ENCODE results near the gene MORF4L1. TPM values are rescaled to one million over a fixed set of nuclear protein-coding genes. Genes with fewer than 3 reads are reported as not detected.

The MORF4L1 gene
- polyA plus RNA-seq, 1 donor from 2014 or later: 1,505 TPM

DNA sequence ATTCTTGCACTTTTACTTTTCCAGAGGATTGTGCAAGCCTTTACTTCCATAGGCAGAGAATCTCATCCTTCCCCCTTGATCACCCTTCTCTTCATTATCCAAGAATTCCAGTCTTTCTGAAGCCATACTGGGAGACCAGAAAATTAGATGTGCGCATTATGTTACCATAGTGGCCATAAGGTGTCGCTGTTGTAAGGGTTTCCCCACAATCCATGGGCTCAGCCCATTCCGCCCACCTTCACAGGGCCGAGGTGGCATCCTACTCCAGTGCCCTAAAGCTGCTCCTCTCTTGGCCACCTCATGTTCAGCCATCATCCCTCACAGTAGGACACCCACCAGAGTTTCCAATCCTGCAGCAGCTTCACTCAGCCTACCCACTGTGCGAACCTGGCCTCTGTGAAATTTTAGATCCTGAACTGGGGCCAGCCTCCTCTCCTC is 37.1 kb downstream of the MORF4L1 start:
- no peaks in the 10 kb centered on the region for H3K9me3 ChIP-seq (ENCODE audit: low read length)
- no peaks in the 10 kb centered on the region for H3K36me3 ChIP-seq (ENCODE audit: insufficient read depth, low read length)
- peaks cover 7% of the 10 kb centered on the region for H4K20me1 ChIP-seq (ENCODE audit: insufficient read depth)
- H3K9ac ChIP-seq (ENCODE audit: low read length): no peak overlapping the region
- H2AFZ ChIP-seq (ENCODE audit: low read depth, low read length): no peak overlapping the region
- no peak overlapping the region for H3K27ac ChIP-seq (ENCODE audit: low read length)
- H3K9me2 ChIP-seq (ENCODE audit: insufficient read depth, low read length): no peaks in the 10 kb centered on the region
- H3K27me3 ChIP-seq (ENCODE audit: insufficient read depth, low read depth, low read length): no peaks in the 10 kb centered on the region
- H3K79me2 ChIP-seq (replicated peaks; ENCODE audit: insufficient read depth, low read length): peaks cover 5% of the 10 kb centered on the region
- no peaks in the 10 kb centered on the region for H3F3A ChIP-seq (ENCODE audit: insufficient read depth, low read length, poor library complexity, severe bottlenecking)
- no peak overlapping the region for H3K4me3 ChIP-seq (ENCODE audit: low read length)
- TF ChIP-seq SMC3 (conservative IDR thresholded peaks at IDR 0.05; ENCODE audit: poor library complexity) (peak; percentile 82), MXI1 (conservative IDR thresholded peaks at IDR 0.05; ENCODE audit: poor library complexity, severe bottlenecking) (no peak), TAF1 (IDR thresholded peaks at IDR 0.05; ENCODE audit: low read depth) (no peak), EP300 (conservative IDR thresholded peaks at IDR 0.05; ENCODE audit: poor library complexity, severe bottlenecking) (no peak), EZH2 (IDR thresholded peaks at IDR 0.05; ENCODE audit: borderline replicate concordance, insufficient read depth, low read length, poor library complexity, severe bottlenecking) (no peak), POLR2AphosphoS5 (IDR thresholded peaks at IDR 0.05) (peak; percentile 17), RAD21 (conservative IDR thresholded peaks at IDR 0.05) (peak; percentile 81)
- TF ChIP-seq, protein P1, sequence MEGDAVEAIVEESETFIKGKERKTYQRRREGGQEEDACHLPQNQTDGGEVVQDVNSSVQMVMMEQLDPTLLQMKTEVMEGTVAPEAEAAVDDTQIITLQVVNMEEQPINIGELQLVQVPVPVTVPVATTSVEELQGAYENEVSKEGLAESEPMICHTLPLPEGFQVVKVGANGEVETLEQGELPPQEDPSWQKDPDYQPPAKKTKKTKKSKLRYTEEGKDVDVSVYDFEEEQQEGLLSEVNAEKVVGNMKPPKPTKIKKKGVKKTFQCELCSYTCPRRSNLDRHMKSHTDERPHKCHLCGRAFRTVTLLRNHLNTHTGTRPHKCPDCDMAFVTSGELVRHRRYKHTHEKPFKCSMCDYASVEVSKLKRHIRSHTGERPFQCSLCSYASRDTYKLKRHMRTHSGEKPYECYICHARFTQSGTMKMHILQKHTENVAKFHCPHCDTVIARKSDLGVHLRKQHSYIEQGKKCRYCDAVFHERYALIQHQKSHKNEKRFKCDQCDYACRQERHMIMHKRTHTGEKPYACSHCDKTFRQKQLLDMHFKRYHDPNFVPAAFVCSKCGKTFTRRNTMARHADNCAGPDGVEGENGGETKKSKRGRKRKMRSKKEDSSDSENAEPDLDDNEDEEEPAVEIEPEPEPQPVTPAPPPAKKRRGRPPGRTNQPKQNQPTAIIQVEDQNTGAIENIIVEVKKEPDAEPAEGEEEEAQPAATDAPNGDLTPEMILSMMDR (IDR thresholded peaks at IDR 0.05; ENCODE audit: poor library complexity, severe bottlenecking): peak; percentile 82
- TF ChIP-seq, protein P2, sequence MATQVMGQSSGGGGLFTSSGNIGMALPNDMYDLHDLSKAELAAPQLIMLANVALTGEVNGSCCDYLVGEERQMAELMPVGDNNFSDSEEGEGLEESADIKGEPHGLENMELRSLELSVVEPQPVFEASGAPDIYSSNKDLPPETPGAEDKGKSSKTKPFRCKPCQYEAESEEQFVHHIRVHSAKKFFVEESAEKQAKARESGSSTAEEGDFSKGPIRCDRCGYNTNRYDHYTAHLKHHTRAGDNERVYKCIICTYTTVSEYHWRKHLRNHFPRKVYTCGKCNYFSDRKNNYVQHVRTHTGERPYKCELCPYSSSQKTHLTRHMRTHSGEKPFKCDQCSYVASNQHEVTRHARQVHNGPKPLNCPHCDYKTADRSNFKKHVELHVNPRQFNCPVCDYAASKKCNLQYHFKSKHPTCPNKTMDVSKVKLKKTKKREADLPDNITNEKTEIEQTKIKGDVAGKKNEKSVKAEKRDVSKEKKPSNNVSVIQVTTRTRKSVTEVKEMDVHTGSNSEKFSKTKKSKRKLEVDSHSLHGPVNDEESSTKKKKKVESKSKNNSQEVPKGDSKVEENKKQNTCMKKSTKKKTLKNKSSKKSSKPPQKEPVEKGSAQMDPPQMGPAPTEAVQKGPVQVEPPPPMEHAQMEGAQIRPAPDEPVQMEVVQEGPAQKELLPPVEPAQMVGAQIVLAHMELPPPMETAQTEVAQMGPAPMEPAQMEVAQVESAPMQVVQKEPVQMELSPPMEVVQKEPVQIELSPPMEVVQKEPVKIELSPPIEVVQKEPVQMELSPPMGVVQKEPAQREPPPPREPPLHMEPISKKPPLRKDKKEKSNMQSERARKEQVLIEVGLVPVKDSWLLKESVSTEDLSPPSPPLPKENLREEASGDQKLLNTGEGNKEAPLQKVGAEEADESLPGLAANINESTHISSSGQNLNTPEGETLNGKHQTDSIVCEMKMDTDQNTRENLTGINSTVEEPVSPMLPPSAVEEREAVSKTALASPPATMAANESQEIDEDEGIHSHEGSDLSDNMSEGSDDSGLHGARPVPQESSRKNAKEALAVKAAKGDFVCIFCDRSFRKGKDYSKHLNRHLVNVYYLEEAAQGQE (IDR thresholded peaks at IDR 0.05; ENCODE audit: borderline replicate concordance): no peak
- no peak overlapping the region for H3K4me2 ChIP-seq (ENCODE audit: low read length)

DNA sequence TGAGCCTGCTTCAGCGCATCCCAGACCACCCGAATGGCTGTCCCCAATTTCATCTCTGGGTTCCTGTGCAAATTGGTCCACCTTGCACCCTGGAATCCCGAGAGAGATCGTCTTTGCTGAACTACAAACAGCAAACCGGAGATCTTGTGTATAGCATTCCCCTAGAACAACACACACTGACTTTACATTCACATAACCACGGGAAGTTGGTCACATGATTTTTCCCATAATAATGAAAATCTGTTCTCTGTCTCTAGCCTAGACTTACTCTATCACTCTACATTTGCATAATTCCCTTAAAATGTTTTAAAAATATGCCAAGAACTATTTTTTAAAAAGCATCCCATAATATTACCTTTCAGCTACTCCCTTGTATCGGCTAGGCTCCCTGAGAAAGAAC is 37.6 kb downstream of the MORF4L1 start:
- Histone ChIP-seq H2AFZ (ENCODE audit: low read depth, low read length) (no peak overlapping the region), H3K79me2 (replicated peaks; ENCODE audit: insufficient read depth, low read length) (peaks cover 5% of the 10 kb centered on the region), H3K4me3 (ENCODE audit: low read length) (no peak overlapping the region), H3K9me2 (ENCODE audit: insufficient read depth, low read length) (no peaks in the 10 kb centered on the region), H3K9me3 (ENCODE audit: low read length) (no peaks in the 10 kb centered on the region), H3F3A (ENCODE audit: insufficient read depth, low read length, poor library complexity, severe bottlenecking) (no peaks in the 10 kb centered on the region), H3K27ac (ENCODE audit: low read length) (no peak overlapping the region), H3K27me3 (ENCODE audit: insufficient read depth, low read depth, low read length) (no peaks in the 10 kb centered on the region), H3K9ac (ENCODE audit: low read length) (no peak overlapping the region), H3K4me2 (ENCODE audit: low read length) (no peak overlapping the region), H4K20me1 (ENCODE audit: insufficient read depth) (peaks cover 7% of the 10 kb centered on the region), H3K36me3 (ENCODE audit: insufficient read depth, low read length) (no peaks in the 10 kb centered on the region)
- TF ChIP-seq TAF1 (IDR thresholded peaks at IDR 0.05; ENCODE audit: low read depth): no peak
- TF ChIP-seq, protein P2 (IDR thresholded peaks at IDR 0.05; ENCODE audit: borderline replicate concordance): no peak
- no peak for TF ChIP-seq RAD21 (conservative IDR thresholded peaks at IDR 0.05)
- TF ChIP-seq SMC3 (conservative IDR thresholded peaks at IDR 0.05; ENCODE audit: poor library complexity): no peak
- TF ChIP-seq, protein P1 (IDR thresholded peaks at IDR 0.05; ENCODE audit: poor library complexity, severe bottlenecking): no peak
